Activated CD4-positive, alpha-beta T cell treated with anti-CD3 and anti-CD28 coated beads for 4 hours (primary cell): ENCODE results near the gene MYO5A.

Experiments used
- DNase-seq, 2 donors: peaks; one replicate each; pipeline ENCODE4 v3.0.0-alpha.2; 2020

The MYO5A gene

GRCh38 chr15:52359722-52360121 is 169.0 kb downstream of the MYO5A start:
- no peak for DNase-seq

GRCh38 chr15:52357949-52358348 is 170.7 kb downstream of the MYO5A start:
- no peak for DNase-seq

GRCh38 chr15:52352086-52352485 is 176.6 kb downstream of the MYO5A start:
- no peak for DNase-seq

- DNase-seq = no peak
Measured at GRCh38 chr15:52351206-52351908, 177.3 kb downstream of the MYO5A start.

GRCh38 chr15:52350423-52350822 is 178.3 kb downstream of the MYO5A start:
- DNase-seq = no peak

- DNase-seq = no peak
Measured at GRCh38 chr15:52349052-52349700, 179.5 kb downstream of the MYO5A start.

- no peak for DNase-seq
Measured at GRCh38 chr15:52348056-52348745, 180.5 kb downstream of the MYO5A start.

- DNase-seq = no peak
Measured at GRCh38 chr15:52344592-52344991, 184.1 kb downstream of the MYO5A start.

GRCh38 chr15:52343831-52344230 is 184.8 kb downstream of the MYO5A start:
- no peak for DNase-seq

- no peak for DNase-seq
Measured at GRCh38 chr15:52340093-52340492, 188.6 kb downstream of the MYO5A start.

GRCh38 chr15:52338891-52339290 is 189.8 kb downstream of the MYO5A start:
- DNase-seq = no peak

- no peak for DNase-seq
Measured at GRCh38 chr15:52338058-52338457, 190.6 kb downstream of the MYO5A start.

GRCh38 chr15:52337198-52337853 is 191.4 kb downstream of the MYO5A start:
- DNase-seq = no peak

- DNase-seq = no peak
Measured at GRCh38 chr15:52336529-52336928, 192.2 kb downstream of the MYO5A start.

GRCh38 chr15:52334491-52335160 is 194.1 kb downstream of the MYO5A start:
- no peak for DNase-seq

- DNase-seq = peak; percentile 47 to 51
Measured at GRCh38 chr15:52331490-52332240, 197.0 kb downstream of the MYO5A start.

- DNase-seq = no peak
Measured at GRCh38 chr15:52329987-52330386, 198.7 kb downstream of the MYO5A start.

- no peak for DNase-seq
Measured at GRCh38 chr15:52329150-52329549, 199.5 kb downstream of the MYO5A start.

- DNase-seq = no peak
Measured at GRCh38 chr15:52328680-52329079, 200.0 kb downstream of the MYO5A start.

- no peak for DNase-seq
Measured at GRCh38 chr15:52326756-52327155, 201.9 kb downstream of the MYO5A start.

GRCh38 chr15:52324109-52324508 is 204.6 kb downstream of the MYO5A start:
- no peak for DNase-seq
